K562 (cell line): ENCODE results near the gene INSL3. TPM values are rescaled to one million over a fixed set of nuclear protein-coding genes. Genes with fewer than 3 reads are reported as not detected.

Experiments
- BCOR ChIP-seq: fragments of 450-650 bp; IDR thresholded peaks from 2 replicates; pipeline ENCODE4 v1.6.1; 2016
- FUS ChIP-seq: fragments of 200-400 bp; formaldehyde crosslinking; optimal IDR thresholded peaks from 2 replicates; pipeline ENCODE3; 2017; ENCODE audit warnings: low read depth, low read length
- HDAC8 ChIP-seq: fragments of 450-650 bp; IDR thresholded peaks from 2 replicates; pipeline ENCODE4 v1.6.1; 2016; ENCODE audit warnings: mild to moderate bottlenecking, missing genetic modification characterization, moderate library complexity, missing compliant biosample characterization
- ILF3 ChIP-seq: fragments of 450-650 bp; IDR thresholded peaks from 2 replicates; pipeline ENCODE4 v1.6.1; 2018; ENCODE audit warnings: antibody characterized with exemption, mild to moderate bottlenecking, moderate library complexity, borderline replicate concordance
- MAZ ChIP-seq, 2 experiments: fragments of 450-650 bp in 1 of 2; sonication (generic) in 1 of 2; formaldehyde crosslinking; IDR thresholded peaks in 1 of 2; conservative IDR thresholded peaks in 1 of 2; 2 replicates each; pipeline versions ENCODE4 v1.4.0 to v1.5.0; 2020; ENCODE audit warnings: mild to moderate bottlenecking in 1 of 2, missing genetic modification reagents in 1 of 2
- PCBP1 ChIP-seq: fragments of 200-400 bp; formaldehyde crosslinking; IDR thresholded peaks from 2 replicates; pipeline ENCODE4 v1.6.1; 2018; ENCODE audit warnings: mild to moderate bottlenecking, low read depth, low read length; ENCODE audit not compliant: poor library complexity, severe bottlenecking
- POLR2A ChIP-seq: fragments of 450-650 bp; conservative IDR thresholded peaks from 2 replicates; pipeline ENCODE4 v1.6.1; 2016
- POLR2G ChIP-seq: fragments of 200-400 bp; formaldehyde crosslinking; IDR thresholded peaks from 2 replicates; pipeline ENCODE4 v1.6.1; 2017; ENCODE audit warnings: low read depth, mild to moderate bottlenecking, antibody characterized with exemption, low read length, moderate library complexity
- RAD21 ChIP-seq, 2 experiments: fragments of 250-450 bp in 1 of 2; fragments of 450-650 bp in 1 of 2; sonication (Bioruptor Pico) in 1 of 2; formaldehyde crosslinking in 1 of 2; IDR thresholded peaks in 1 of 2; conservative IDR thresholded peaks in 1 of 2; 2 replicates each; pipeline versions ENCODE4 v1.4.0 to v1.8.0; 2020 to 2022; ENCODE audit warnings: mild to moderate bottlenecking in 2 of 2, moderate library complexity in 1 of 2
- RCOR1 ChIP-seq, 2 experiments: IDR thresholded peaks; 2 replicates each; pipeline ENCODE4 v1.6.1; 2012; ENCODE audit warnings: low read depth in 2 of 2, low read length in 2 of 2, borderline replicate concordance in 1 of 2, improper control_type of control experiment in 1 of 2
- SP1 ChIP-seq: sonication (generic); formaldehyde crosslinking; IDR thresholded peaks from 2 replicates; pipeline ENCODE4 v1.8.1; 2022; ENCODE audit warnings: mild to moderate bottlenecking, missing genetic modification reagents
- YY1 ChIP-seq, 3 experiments: IDR thresholded peaks; 2 replicates each; pipeline ENCODE4 v1.6.1; 2011; ENCODE audit warnings: low read length in 2 of 3, mild to moderate bottlenecking in 2 of 3, moderate library complexity in 2 of 3, borderline replicate concordance in 1 of 3, control low read depth in 1 of 3, low read depth in 1 of 3; ENCODE audit not compliant: insufficient read depth in 3 of 3, insufficient replicate concordance in 2 of 3, control insufficient read depth in 1 of 3, insufficient read length in 1 of 3; ENCODE audit errors: extremely low read depth in 1 of 3
- ZBTB7A ChIP-seq: IDR thresholded peaks from 2 replicates; pipeline ENCODE4 v1.6.1; 2011; ENCODE audit warnings: low read depth, mild to moderate bottlenecking, low read length, moderate library complexity, borderline replicate concordance; ENCODE audit not compliant: control insufficient read depth
- ZC3H8 ChIP-seq: fragments of 450-650 bp; IDR thresholded peaks from 2 replicates; pipeline ENCODE4 v1.6.1; 2017
- ZFP30 ChIP-seq: fragments of 250-450 bp; sonication (Bioruptor Pico); IDR thresholded peaks from 2 replicates; pipeline ENCODE4 v1.8.0; 2022; ENCODE audit warnings: moderate library complexity, mild to moderate bottlenecking, inconsistent platforms, borderline replicate concordance
- polyA plus RNA-seq, 8 experiments: library from polyadenylated mRNA; depleted of rRNA in 4 of 8; stranded (reverse) in 5 of 8; unstranded in 3 of 8; fragments of >200 nt; fragmentation: Nextera tagmentation in 2 of 8; fragmentation: Illumina TruSeq in 1 of 8; extraction: Ambion mirVana in 2 of 8; extraction: Trizol in 1 of 8; gene quantifications; 2 replicates each; pipeline versions ENCODE4 v1.2.1 to v1.2.3, GENCODE V29; 2011 to 2014; ENCODE audit warnings: inconsistent platforms in 1 of 8, missing spikeins in 1 of 8
- total RNA-seq, 7 experiments: library from RNA; depleted of rRNA in 6 of 7; stranded (reverse); fragments of >200 nt in 6 of 7; fragmentation: Illumina TruSeq in 2 of 7; extraction: Trizol in 2 of 7; gene quantifications; 2 replicates each; pipeline versions ENCODE4 v1.2.1 to v1.2.3, GENCODE V29; 2011 to 2021; ENCODE audit warnings: low replicate concordance in 1 of 7
- TF ChIP-seq, protein P1 (sequence below): fragments of 200-800 bp; sonication (Bioruptor generic); IDR thresholded peaks from 2 replicates; pipeline ENCODE4 v1.6.1; 2017; ENCODE audit warnings: missing genetic modification characterization, missing compliant biosample characterization
- TF ChIP-seq, protein P2 (sequence below), 2 experiments: fragments of 450-650 bp in 1 of 2; sonication (generic) in 1 of 2; formaldehyde crosslinking; conservative IDR thresholded peaks; 2 replicates each; pipeline versions ENCODE4 v1.4.0 to v1.8.1; 2020 to 2022; ENCODE audit warnings: mild to moderate bottlenecking in 1 of 2, missing genetic modification reagents in 1 of 2
- TF ChIP-seq, protein P3 (sequence below): fragments of 250-450 bp; sonication (Bioruptor Pico); IDR thresholded peaks from 2 replicates; pipeline ENCODE4 v1.5.1; 2021; ENCODE audit warnings: mild to moderate bottlenecking
- TF ChIP-seq, protein P4 (sequence below), 2 experiments: fragments of 450-650 bp; conservative IDR thresholded peaks; 2 replicates each; pipeline ENCODE4 v1.6.1; 2017; ENCODE audit warnings: mild to moderate bottlenecking in 2 of 2, moderate library complexity in 2 of 2

Gene INSL3
- total and polyA plus RNA-seq, 9 of the 15 experiments (the other 6 are each of a cell fraction or from before 2014, with no cell fraction given): not detected

DNA sequence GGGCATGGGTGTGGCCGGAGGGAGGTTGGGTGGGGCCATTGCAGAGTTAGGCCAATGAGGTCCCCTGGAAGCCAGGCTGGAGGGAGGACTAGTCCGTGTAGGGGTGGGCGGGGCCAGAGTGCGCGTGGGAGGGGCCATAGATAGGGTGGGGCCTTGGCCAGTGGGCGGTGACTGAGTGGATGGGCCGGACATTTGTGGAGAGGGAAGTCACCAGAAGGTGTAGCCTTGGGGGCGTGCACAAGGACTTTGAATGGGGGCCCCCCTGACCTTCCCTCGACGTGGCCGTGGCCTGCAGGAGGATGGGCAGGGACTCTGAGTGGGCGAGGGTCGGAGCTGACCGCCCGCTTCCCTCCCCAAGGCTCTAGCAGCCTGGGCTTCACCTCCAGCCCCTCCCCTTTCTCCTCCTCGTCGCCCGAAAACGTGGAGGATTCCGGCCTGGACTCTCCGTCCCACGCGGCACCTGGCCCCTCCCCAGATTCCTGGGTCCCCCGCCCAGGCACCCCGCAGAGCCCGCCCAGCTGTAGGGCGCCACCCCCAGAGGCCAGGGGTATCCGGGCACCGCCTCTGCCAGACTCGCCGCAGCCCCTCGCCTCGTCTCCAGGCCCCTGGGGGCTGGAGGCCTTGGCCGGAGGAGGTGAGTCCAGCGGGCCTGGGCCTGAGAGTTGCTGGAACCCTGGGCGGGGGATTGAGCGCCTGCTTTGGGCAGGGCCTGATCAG is 42.9 kb downstream of the INSL3 start (continued):
- TF ChIP-seq HDAC8 (tag) (no peak), ZFP30 (no peak), FUS (no peak), ZBTB7A (peak; percentile 30; the same call in 1 of the 2 replicates), BCOR (no peak), YY1 (IDR thresholded peaks at IDR 0.05; ENCODE audit: borderline replicate concordance in 1 of 3, control insufficient read depth in 1 of 3, extremely low read depth in 1 of 3, insufficient read depth in 3 of 3, insufficient read length in 1 of 3, insufficient replicate concordance in 2 of 3, low read depth in 1 of 3, low read length in 2 of 3) (peak in 1 of 3 experiments; percentile 4), MAZ (CRISPR knock-in tag; conservative IDR thresholded peaks at IDR 0.05 in 1 of 2, IDR thresholded peaks at IDR 0.05 in 1 of 2) (peak in 1 of 2 experiments; percentile 31; a peak in 1 of 4 replicates), PCBP1 (peak; percentile 89), SP1 (CRISPR knock-in tag) (peak; percentile 75), RAD21 (CRISPR knock-in tag; conservative IDR thresholded peaks at IDR 0.05 in 1 of 2, IDR thresholded peaks at IDR 0.05 in 1 of 2) (no peak), POLR2G (peak; percentile 84), RCOR1 (IDR thresholded peaks at IDR 0.05; ENCODE audit: borderline replicate concordance in 1 of 2, low read depth in 2 of 2, low read length in 2 of 2) (0 out of 4 replicates have a peak, but pooled peaks of 1 of the 2 experiments have one; percentile 8), ZC3H8 (no peak), ILF3 (0 out of 2 replicates have a peak, but pooled peaks have one; percentile 40), POLR2A (0 out of 2 replicates have a peak, but pooled peaks have one; percentile 19)
- TF ChIP-seq, protein P1, sequence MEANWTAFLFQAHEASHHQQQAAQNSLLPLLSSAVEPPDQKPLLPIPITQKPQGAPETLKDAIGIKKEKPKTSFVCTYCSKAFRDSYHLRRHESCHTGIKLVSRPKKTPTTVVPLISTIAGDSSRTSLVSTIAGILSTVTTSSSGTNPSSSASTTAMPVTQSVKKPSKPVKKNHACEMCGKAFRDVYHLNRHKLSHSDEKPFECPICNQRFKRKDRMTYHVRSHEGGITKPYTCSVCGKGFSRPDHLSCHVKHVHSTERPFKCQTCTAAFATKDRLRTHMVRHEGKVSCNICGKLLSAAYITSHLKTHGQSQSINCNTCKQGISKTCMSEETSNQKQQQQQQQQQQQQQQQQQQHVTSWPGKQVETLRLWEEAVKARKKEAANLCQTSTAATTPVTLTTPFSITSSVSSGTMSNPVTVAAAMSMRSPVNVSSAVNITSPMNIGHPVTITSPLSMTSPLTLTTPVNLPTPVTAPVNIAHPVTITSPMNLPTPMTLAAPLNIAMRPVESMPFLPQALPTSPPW (CRISPR knock-in tag): peak; percentile 26; the same call in 1 of the 2 replicates
- TF ChIP-seq, protein P2, sequence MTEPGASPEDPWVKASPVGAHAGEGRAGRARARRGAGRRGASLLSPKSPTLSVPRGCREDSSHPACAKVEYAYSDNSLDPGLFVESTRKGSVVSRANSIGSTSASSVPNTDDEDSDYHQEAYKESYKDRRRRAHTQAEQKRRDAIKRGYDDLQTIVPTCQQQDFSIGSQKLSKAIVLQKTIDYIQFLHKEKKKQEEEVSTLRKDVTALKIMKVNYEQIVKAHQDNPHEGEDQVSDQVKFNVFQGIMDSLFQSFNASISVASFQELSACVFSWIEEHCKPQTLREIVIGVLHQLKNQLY (CRISPR knock-in tag; conservative IDR thresholded peaks at IDR 0.05): no peak
- TF ChIP-seq, protein P3, sequence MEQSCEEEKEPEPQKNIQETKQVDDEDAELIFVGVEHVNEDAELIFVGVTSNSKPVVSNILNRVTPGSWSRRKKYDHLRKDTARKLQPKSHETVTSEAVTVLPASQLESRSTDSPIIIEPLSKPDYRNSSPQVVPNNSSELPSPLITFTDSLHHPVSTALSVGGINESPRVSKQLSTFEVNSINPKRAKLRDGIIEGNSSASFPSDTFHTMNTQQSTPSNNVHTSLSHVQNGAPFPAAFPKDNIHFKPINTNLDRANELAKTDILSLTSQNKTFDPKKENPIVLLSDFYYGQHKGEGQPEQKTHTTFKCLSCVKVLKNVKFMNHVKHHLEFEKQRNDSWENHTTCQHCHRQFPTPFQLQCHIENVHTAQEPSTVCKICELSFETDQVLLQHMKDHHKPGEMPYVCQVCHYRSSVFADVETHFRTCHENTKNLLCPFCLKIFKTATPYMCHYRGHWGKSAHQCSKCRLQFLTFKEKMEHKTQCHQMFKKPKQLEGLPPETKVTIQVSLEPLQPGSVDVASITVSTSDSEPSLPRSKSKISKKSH: no peak
- TF ChIP-seq, protein P4, sequence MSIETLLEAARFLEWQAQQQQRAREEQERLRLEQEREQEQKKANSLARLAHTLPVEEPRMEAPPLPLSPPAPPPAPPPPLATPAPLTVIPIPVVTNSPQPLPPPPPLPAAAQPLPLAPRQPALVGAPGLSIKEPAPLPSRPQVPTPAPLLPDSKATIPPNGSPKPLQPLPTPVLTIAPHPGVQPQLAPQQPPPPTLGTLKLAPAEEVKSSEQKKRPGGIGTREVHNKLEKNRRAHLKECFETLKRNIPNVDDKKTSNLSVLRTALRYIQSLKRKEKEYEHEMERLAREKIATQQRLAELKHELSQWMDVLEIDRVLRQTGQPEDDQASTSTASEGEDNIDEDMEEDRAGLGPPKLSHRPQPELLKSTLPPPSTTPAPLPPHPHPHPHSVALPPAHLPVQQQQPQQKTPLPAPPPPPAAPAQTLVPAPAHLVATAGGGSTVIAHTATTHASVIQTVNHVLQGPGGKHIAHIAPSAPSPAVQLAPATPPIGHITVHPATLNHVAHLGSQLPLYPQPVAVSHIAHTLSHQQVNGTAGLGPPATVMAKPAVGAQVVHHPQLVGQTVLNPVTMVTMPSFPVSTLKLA (conservative IDR thresholded peaks at IDR 0.05): peak in 1 of 2 experiments; percentile 36; a peak in 1 of 4 replicates
